H7 (cell line): ENCODE data around the gene GBX1. TPM values are rescaled to one million over a fixed set of nuclear protein-coding genes. Genes with fewer than 3 reads are reported as not detected.

Experiments
- DNase-seq: peaks from one replicate; pipeline ENCODE4 v3.0.0; 2012
- H3K27me3 ChIP-seq: 2 replicates; pipeline ENCODE4 v1.6.0; 2011; ENCODE audit warnings: mild to moderate bottlenecking, low read length; ENCODE audit not compliant: control insufficient read depth, insufficient read depth
- H3K36me3 ChIP-seq: replicated peaks from 2 replicates; pipeline ENCODE4 v1.5.1; 2011; ENCODE audit warnings: low read length; ENCODE audit not compliant: control insufficient read depth, insufficient read depth
- H3K4me3 ChIP-seq: 2 replicates; pipeline ENCODE4 v1.5.1; 2011; ENCODE audit warnings: low read depth, mild to moderate bottlenecking, control low read depth, low read length, moderate library complexity; ENCODE audit not compliant: insufficient read depth
- total RNA-seq: library from RNA; depleted of rRNA; stranded (reverse); fragments of >200 nt; shearing (Covaris generic); gene quantifications from 2 replicates; pipeline ENCODE4 v1.2.3, GENCODE V29; 2014

GBX1 gene
- total RNA-seq, 1 experiment from 2014 or later, result 0.62 TPM

- Histone ChIP-seq H3K27me3 (no peaks in the 10 kb centered on the region; the same call in 1 of the 2 replicates), H3K36me3 (no peaks in the 10 kb centered on the region), H3K4me3 (no peak overlapping the region)
- DNase-seq, result peak; percentile 32
Measured at GRCh38 chr7:151202836-151203235, 35.3 kb upstream of the GBX1 start.

GRCh38 chr7:151201751-151202150, 34.3 kb upstream of the GBX1 start:
- peak; percentile 33 for DNase-seq
- Histone ChIP-seq H3K27me3 (no peaks in the 10 kb centered on the region; the same call in 1 of the 2 replicates), H3K4me3 (no peak overlapping the region), H3K36me3 (no peaks in the 10 kb centered on the region)

GRCh38 chr7:151201344-151201743, 33.9 kb upstream of the GBX1 start:
- H3K27me3 ChIP-seq, result no peaks in the 10 kb centered on the region; the same call in 1 of the 2 replicates
- no peak for DNase-seq

GRCh38 chr7:151198945-151199848, 31.7 kb upstream of the GBX1 start:
- H3K4me3 ChIP-seq, result no peak overlapping the region
- no peaks in the 10 kb centered on the region; the same call in 1 of the 2 replicates for H3K27me3 ChIP-seq
- no peaks in the 10 kb centered on the region for H3K36me3 ChIP-seq
- peak; percentile 79 for DNase-seq

More at GRCh38 chr7:151201344-151201743, 33.9 kb upstream of the GBX1 start:
- H3K4me3 ChIP-seq, result no peak overlapping the region
- no peaks in the 10 kb centered on the region for H3K36me3 ChIP-seq

GRCh38 chr7:151197932-151198331, 30.4 kb upstream of the GBX1 start:
- Histone ChIP-seq H3K27me3 (no peaks in the 10 kb centered on the region; the same call in 1 of the 2 replicates), H3K36me3 (no peaks in the 10 kb centered on the region), H3K4me3 (no peak overlapping the region)
- DNase-seq, result no peak

GRCh38 chr7:151195616-151196450, 28.3 kb upstream of the GBX1 start:
- H3K27me3 ChIP-seq, result no peaks in the 10 kb centered on the region; the same call in 1 of the 2 replicates
- no peak overlapping the region for H3K4me3 ChIP-seq
- no peaks in the 10 kb centered on the region for H3K36me3 ChIP-seq
- peak; percentile 85 for DNase-seq

- H3K4me3 ChIP-seq, result no peak overlapping the region
- DNase-seq, result peak; percentile 43
- no peaks in the 10 kb centered on the region for H3K36me3 ChIP-seq
- peaks cover 3% of the 10 kb centered on the region; the same call in 1 of the 2 replicates for H3K27me3 ChIP-seq
Measured at GRCh38 chr7:151194188-151194587, 26.7 kb upstream of the GBX1 start.

GRCh38 chr7:151193203-151193978, 25.9 kb upstream of the GBX1 start:
- H3K36me3 ChIP-seq, result no peaks in the 10 kb centered on the region
- no peak overlapping the region for H3K4me3 ChIP-seq
- peak; percentile 26 for DNase-seq
- H3K27me3 ChIP-seq, result peaks cover 3% of the 10 kb centered on the region; the same call in 1 of the 2 replicates

GRCh38 chr7:151192002-151192539, 24.6 kb upstream of the GBX1 start:
- Histone ChIP-seq H3K27me3 (peaks cover 3% of the 10 kb centered on the region; the same call in 1 of the 2 replicates), H3K36me3 (no peaks in the 10 kb centered on the region), H3K4me3 (no peak overlapping the region)
- DNase-seq, result peak; percentile 50

GRCh38 chr7:151191544-151191943, 24.1 kb upstream of the GBX1 start:
- peak; percentile 61 for DNase-seq

GRCh38 chr7:151189038-151189437, 21.5 kb upstream of the GBX1 start:
- no peak for DNase-seq
- Histone ChIP-seq H3K36me3 (no peaks in the 10 kb centered on the region), H3K4me3 (no peak overlapping the region), H3K27me3 (peaks cover 3% of the 10 kb centered on the region; the same call in 1 of the 2 replicates)

More at GRCh38 chr7:151191544-151191943, 24.1 kb upstream of the GBX1 start:
- H3K4me3 ChIP-seq, result no peak overlapping the region
- no peaks in the 10 kb centered on the region for H3K36me3 ChIP-seq
- H3K27me3 ChIP-seq, result peaks cover 3% of the 10 kb centered on the region; the same call in 1 of the 2 replicates

GRCh38 chr7:151188252-151188542, 20.7 kb upstream of the GBX1 start:
- no peak for DNase-seq
- no peaks in the 10 kb centered on the region for H3K36me3 ChIP-seq
- peaks cover 3% of the 10 kb centered on the region; the same call in 1 of the 2 replicates for H3K27me3 ChIP-seq
- no peak overlapping the region for H3K4me3 ChIP-seq

- peaks cover 3% of the 10 kb centered on the region; the same call in 1 of the 2 replicates for H3K27me3 ChIP-seq
- DNase-seq, result no peak
- H3K36me3 ChIP-seq, result no peaks in the 10 kb centered on the region
- H3K4me3 ChIP-seq, result no peak overlapping the region
Measured at GRCh38 chr7:151187409-151188251, 20.1 kb upstream of the GBX1 start.
